ENCODE results near the gene CAND1.
"Not testable (repeated sequence)": the region's sequence is repeated elsewhere in the genome, so short reads cannot be mapped to it uniquely, and the experiment has no call there.

The CAND1 gene

DNA sequence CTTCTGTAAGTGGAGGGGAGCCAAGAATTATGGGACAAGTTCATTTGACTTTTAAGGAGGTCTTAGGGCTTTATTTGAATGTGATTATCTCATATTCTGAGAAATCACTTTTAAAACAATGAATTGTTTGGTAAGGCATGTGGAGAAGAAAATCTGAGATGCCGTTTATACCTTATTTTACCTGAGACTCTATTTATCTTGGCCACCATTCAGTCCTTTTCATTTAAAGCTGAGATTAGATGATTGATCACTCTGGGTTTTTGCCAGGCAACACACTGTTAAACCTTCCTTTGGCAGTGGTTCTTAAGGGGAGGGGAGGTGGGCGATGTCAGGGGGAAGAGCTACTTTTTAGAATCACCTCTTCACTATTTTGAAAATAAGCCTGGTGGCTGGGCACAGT is 11.4 kb downstream of the CAND1 start:
- no peak for DNase-seq (ENCODE audit: low spot score)

DNA sequence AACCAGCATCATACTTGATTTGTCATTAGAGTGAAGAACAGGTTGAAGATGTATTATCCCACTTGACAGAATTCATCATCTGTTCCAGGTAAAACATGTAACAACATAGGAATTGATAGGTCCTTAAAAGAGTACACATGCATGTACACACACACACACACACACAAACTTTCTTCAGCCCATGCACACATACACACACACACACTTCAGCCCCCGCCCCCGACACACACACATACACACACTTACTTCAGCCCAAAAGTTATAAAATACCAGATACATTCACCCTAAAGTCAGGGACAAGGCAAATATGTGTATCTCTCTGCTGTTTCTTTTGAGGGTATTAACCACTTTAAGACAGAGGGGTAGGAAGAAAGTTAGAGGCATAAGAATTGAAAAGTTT is 15.4 kb downstream of the CAND1 start:
- no peak for DNase-seq (ENCODE audit: low spot score)

DNA sequence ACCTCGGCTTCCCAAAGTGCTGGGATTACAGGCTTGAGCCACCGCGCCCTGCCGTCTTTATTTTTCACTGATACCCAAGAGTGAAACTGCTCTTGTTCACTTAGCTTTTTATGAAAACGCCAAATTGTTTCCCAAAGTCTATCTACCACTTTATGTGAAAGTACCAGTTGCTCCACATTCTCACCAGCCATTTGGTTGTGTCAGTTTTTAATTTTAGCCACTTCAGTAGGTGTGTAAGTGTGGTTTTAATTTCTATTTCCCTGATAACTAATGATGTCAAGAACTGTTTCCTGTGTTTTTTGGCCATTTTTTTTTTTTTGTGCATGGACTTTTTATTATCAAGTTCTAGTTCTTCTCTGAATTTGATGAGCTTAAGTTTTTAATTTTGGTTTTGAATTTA is 17.1 kb downstream of the CAND1 start:
- DNase-seq (ENCODE audit: low spot score), result no peak

DNA sequence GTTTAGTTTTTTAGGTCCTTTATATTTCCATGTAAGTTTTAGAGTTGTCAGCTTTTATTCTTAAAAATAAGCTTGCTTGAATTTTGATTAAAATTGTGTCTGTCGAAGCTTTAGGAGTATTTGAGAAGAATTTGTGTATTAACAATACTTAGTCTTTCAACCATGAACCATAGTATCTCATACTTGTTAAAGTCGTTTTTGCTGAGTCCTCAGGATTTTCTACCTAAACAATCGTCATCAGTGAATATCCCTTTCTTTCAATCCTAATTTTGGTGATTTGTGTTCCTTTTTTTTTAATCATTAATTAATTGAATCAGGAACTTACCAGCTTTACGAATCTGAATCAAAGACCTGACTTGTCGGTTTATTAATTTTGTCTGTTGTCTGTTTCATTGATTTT is 18.2 kb downstream of the CAND1 start:
- no peak for DNase-seq (ENCODE audit: low spot score)

DNA sequence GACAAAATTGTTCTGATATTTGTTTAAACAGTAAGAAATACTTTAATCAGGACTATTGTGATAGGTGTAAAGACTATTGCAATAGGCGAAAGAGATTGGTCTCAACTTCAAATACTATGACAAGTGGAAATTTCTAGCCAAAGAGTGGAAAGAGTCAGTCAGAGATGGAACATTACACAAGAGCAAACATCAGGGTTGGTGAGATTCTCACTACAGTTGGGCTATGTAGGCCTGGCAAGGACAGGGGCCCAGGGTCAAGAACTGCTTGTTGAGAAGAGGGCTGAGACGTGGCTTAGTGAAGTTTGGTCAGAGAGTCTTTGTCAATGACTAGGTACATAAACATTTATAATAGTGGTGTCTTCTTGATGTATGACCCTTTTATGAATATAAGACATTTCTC is 19.4 kb downstream of the CAND1 start:
- no peak for DNase-seq (ENCODE audit: low spot score)

DNA sequence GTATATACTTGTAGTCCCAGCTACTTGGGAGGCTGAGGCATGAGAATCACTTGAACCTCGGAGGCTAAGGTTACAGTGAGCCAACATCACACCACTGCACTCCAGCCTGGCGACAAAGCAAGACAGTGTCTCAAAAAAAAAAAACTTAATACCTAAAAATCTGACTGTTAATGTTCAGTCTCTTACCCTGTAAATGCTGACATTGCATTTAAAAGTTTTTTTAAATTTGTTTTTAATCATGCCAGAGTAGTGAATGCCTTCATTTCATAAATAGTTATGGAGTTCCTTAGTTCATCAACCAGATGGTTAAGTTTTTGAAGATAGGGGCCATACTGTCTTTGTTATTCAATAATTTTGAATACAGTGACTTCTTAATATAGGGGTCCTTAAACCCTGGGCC is 21.2 kb downstream of the CAND1 start:
- no peak for DNase-seq (ENCODE audit: low spot score)

DNA sequence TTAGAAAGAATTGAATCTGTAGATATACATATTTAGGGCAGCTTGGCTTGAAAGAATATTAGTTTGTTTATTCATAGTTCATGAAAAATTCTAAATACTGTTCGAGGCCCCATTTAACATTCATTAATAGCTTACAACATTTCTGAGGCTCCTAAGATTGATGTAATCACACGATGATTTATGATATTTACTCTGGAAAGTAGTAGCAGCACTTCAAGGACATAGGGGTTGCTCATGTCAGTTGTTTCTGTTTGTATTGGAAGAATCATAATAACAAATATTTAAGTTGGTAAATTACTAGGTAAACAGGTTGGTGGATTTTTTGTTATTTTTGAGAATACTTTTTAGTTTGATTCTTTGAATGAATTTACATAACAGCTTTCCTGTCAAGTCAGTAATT is 30.4 kb downstream of the CAND1 start:
- DNase-seq (ENCODE audit: low spot score), result no peak

DNA sequence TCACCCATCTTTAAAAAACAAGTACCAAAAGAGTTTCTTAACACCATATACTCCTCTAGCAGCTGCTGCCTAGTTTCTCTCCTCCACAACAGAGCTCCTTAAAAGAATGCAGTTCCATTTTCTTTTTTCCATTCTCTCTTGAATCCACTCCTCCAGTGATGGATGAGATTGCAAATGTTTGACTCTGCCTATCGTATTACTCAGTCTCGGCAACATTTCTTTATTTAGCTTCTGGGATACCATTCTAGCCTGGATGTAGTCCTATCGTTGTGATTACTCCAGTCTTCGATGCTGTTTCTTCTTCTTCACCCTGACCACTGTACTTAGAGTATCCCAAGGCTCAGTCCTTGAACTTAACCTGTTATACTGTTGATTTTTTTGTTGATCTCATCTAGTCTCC is 30.8 kb downstream of the CAND1 start:
- no peak for DNase-seq (ENCODE audit: low spot score)

DNA sequence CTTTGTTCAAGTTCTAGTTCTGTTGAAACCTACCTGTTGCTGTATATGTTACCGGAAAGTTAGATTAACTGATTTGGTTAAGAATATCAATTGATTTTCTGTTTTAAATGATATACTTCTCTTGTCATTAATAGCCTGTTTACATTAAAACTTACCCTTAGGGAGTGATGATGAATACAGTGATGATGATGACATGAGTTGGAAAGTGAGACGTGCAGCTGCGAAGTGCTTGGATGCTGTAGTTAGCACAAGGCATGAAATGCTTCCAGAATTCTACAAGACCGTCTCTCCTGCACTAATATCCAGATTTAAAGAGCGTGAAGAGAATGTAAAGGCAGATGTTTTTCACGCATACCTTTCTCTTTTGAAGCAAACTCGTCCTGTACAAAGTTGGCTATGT is 33.0 kb downstream of the CAND1 start:
- no peak for DNase-seq (ENCODE audit: low spot score)

DNA sequence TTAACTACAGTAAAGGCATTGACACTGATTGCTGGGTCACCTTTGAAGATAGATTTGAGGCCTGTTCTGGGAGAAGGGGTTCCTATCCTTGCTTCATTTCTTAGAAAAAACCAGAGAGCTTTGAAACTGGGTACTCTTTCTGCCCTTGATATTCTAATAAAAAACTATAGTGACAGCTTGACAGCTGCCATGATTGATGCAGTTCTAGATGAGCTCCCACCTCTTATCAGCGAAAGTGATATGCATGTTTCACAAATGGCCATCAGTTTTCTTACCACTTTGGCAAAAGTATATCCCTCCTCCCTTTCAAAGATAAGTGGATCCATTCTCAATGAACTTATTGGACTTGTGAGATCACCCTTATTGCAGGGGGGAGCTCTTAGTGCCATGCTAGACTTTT is 36.4 kb downstream of the CAND1 start:
- DNase-seq (ENCODE audit: low spot score), result no peak

DNA sequence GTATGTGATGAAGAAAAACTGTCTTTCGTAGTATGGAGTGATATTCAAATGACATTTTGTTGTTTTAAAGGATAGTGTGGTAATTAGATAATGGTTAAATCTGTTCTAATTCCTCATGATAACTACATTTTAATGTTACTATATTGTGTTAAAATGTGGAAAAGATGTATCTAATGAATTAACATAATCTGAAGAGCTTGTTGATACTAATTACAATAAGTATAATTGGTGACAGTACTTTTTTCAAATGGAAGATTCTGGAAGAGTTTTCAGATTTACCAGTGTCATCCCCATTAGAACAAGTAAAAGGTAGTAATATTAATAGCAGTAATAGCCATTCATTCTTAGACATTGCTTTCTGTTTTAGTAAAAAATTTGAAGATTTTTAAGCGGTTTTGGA is 37.6 kb downstream of the CAND1 start:
- DNase-seq (ENCODE audit: low spot score), result no peak

DNA sequence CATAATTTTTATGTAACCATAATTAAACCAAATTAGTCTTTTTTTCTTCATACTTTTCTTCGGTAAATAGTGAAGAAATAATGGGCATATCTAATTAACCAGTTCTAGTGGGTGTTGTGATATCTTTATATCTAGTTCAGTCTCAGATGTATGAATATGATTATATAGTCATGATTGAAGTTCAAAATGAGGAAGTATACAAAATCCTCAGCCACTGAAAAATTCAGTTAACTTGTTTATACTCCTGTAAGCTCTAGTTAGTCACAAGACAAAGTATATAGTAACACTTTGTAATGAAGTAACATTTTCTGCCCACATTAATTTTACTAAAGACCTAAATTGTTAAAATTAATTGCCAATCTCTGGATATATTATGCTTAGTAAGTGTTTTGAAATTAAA is 46.5 kb downstream of the CAND1 start:
- DNase-seq (ENCODE audit: low spot score), result no peak

DNA sequence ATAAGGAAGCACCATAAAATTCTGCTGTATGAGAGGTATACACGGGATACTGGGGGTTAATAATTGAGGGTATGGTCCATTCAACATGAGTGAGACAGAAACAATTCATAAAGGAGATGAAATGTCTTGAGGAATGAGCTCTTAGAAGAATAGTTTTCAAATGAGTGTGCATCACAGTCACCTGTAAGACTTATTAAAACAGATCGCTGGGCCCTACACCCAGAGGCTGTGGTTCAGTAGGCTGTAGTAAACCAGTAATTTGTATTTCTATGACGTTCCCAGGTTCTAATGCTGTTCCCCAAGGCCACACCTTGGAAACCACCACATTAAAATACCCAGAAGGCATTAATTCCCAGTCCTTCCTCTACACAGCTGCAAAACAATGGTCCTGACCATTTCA is 49.6 kb downstream of the CAND1 start:
- no peak for DNase-seq (ENCODE audit: low spot score)

DNA sequence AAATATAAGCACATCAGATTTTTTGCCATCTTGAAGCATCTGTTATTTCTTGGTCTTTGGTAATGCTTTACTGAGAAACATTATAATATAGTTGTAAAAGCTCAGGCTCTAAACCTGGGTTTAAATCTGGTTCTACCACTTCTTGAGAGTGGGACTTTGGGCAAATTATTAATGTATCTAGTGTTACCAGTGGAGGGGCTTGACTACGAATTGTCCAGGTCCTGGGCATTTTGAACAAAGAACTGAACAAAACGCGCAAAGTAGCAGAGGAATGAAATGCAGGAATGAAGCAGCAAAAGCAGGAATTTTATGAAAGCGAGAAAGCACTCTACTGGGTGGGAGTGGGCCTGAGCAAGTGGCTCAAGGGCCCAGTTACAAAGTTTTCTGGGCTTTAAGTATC is 50.8 kb downstream of the CAND1 start:
- DNase-seq (ENCODE audit: low spot score), result no peak

DNA sequence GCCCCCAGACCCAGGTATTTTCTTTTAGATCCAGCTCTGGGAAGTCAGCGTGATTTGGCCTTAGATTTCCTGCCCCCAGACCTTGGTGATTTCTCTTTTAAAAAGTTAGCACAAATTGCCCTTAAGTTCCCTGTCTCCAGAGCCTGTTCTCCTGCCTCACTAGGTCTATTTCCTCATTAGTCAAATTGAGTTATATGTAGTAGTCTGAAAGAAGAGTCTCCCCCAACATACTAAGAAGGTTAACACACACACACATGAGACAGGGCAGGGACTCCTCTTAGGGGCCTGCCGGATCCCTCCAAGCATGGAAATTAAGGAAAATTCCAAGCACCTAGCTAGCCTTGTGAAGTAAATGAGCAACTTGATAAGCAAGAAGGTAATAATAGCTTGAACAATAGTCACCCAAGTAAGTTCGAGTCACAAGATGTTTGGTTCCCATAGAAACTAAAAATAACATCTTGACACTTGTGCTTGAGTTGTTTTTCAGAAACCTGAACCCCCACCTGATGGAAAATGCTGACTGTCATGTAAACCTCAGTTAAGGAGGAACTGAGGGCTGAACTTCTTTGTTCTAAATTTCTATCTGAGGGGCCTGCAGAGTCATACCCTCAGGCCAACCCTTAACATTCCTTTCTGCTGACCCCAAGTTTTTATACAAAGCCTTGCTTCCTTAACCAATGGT is 51.6 kb downstream of the CAND1 start:
- no peak for DNase-seq (ENCODE audit: low spot score)

DNA sequence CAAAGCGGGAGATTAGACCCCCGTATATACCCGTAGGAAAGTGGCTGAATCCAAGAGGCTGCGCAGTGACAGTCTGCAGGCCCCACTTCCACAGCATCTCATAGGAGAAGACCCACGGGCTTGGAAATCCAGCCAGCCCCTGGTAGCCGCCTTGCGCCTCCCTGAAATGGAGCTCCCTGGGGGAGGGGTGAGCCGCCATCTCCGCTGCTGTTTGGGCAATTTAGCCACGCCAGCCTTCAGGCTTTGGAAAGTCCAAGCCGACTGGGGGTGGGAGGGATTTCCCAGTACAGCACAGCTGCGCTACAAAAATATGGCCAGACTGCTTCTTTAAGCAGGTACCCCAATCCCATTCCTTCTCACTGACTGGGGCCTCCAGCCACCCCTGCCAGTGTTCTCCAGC is 53.4 kb downstream of the CAND1 start:
- DNase-seq (ENCODE audit: low spot score), result no peak

DNA sequence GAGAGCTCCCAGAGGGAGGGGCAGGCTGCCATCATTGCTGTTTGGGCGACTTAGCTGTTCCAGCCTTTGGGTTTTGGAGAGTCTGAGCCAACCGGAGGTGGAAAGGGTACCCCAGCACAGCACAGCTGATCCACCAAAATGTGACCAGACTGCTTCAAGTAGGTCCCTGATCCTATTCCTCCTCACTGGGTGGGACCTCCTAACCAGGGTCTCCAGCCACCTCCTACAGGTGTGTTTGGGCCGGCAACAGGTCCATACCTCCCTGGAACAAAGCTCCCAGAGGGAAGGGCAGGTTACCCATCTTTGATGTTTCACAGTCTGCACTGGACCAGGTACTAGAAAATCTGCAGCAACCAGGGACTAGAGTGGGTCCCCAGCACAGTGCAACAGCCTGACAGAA is 53.8 kb downstream of the CAND1 start:
- DNase-seq (ENCODE audit: low spot score), result no peak

DNA sequence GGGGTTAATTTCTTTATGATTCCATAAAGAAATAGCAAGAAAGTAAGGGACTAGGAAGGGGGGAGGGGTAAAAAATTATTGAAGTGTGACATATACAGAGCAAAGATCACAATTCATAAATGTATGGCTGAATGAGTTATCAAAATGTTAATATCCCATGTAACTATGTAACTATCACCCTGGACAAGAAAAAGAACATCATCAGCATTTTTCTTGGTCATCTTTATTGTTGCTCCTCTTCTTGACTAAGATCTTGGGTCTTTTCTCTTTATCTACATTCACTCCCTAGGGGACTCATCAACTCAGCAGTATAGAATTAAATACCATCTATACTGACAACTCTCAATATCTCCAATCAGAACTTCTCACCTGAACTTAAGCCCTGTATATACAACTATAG is 57.5 kb downstream of the CAND1 start:
- no peak for DNase-seq (ENCODE audit: low spot score)

DNA sequence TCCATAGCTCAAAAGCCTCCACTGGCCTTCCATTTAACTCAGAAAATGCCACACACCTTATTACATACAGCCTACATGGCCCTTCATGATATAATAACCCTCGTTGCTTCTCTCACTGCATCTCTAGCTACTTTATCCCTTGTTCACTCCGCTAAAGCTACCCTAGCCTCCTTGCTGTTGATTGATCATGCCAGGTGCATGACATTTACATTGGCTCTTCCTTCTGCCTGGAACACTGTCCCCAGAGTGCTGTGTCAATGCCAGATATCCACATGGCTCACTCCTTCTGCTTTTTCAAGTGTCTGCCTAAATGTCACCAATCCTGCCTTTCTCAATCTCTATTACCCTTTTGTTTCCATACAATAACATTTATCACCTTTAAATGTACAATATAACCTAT is 58.3 kb downstream of the CAND1 start:
- DNase-seq (ENCODE audit: low spot score), result no peak

DNA sequence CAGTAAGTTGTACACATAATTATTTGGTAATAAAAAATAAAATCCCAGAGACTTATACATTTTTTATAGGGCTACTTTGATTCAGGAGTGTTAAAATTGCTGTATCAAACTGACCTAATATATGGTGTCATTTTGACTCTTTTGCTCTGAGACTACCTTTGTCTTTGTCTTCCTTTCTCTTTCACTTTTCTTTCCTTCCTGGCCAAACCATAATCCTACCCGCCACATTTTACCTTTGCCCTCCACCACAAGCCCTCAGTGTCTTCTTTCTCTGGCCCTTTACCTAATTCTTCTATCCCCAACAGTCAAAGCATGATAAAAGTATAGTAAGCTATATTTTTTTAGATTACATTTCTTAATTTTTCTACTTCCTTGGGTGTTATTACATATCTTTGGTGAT is 62.0 kb downstream of the CAND1 start:
- DNase-seq (ENCODE audit: low spot score), result no peak

DNA sequence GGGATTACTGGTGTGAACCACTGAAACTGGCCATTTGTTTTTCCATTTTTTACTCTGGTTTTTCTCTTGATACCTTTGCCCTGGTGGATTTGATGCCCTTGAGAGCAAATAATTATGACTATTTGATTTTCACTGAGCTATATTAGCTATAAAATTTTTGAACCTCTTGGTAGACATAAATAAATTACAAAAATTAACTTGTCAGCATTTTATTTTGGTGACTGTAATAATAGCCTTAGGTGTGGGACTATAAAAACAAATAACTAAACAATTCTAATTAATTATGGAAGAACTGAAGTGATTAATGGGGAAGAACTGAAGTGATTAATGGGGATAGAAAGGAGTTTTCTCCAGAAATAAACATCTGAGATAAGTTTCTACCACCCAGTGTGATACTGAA is 62.7 kb downstream of the CAND1 start:
- DNase-seq (ENCODE audit: low spot score), result no peak

DNA sequence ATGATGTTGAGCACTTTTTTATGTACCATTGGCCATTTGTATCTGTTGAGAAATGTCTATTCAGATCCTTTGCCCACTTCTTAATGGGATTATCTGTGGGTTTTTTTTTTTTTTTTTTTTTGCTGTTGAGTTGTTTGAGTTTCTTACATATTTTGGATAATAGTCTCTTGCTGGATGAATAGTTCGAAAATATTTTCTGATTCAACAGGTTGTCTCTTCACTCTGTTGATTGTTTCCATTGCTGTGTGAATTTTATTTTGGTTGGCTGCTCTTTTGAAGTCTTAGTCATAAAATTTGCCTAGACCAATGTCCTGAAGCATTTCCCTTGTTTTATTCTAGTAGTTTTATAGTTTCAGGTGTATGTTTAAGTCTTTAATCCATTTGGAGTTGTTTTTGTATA is 64.5 kb downstream of the CAND1 start:
- DNase-seq (ENCODE audit: low spot score), result no peak

DNA sequence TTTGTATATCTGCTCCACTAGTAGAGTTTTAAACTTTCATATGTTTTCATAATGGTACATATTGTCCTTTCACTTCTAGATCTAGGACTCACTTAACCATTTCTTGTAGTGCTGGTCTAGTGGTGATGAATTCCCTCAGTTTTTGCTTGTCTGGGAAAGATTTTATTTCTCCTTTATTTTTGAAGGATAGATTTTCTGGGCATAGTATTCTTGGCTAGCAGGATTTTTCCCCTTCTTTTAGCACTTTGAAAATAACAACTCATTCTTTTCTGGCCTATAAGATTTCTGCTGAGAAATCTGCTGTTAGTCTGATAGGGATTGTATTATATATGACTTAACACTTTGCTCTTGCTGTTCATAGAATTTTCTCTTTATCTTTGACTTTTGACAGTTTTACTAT is 69.3 kb downstream of the CAND1 start:
- no peak for DNase-seq (ENCODE audit: low spot score)

DNA sequence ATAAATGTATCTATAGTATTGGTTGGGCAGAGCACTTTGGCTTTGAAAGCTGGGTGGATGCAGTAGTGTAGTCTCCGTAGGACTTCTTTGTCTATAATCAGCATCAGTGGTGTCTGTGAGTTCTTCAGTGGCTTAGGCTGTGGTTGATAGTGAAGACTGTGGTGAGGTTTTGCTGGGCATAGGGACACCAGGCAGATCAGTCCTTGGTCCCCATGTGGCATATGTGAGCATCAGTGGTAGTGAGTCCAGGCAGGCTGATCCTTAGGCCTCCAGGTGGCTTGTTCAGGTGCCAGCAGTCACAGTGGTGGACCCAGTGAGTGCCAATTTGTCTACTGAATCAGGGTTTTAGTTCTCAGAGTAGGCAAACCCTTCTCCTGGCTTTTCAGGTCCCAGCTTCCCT is 70.4 kb downstream of the CAND1 start:
- DNase-seq (ENCODE audit: low spot score), result no peak

DNA sequence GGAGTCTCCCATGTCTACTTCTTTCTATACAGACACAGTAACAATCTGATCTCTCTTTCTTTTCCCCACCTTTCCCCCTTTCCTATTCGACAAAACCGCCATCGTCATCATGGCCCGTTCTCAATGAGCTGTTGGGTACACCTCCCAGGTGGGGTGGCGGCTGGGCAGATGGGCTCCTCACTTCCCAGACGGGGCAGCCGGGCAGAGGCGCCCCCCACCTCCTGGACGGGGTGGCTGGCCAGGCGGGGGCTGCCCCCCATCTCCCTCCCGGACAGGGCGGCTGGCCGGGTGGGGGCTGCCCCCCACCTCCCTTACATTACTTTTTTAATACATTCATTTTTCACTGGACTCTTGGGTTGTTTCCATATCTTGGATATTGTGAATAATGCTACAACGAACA is 71.9 kb downstream of the CAND1 start:
- DNase-seq (ENCODE audit: low spot score), result not testable (repeated sequence)

All from hepatic stellate cell (primary cell).